Glutamatergic neuron (in vitro differentiated cells): ENCODE measurements around the gene RNF123. TPM values are rescaled to one million over a fixed set of nuclear protein-coding genes. Genes with fewer than 3 reads are reported as not detected.

Experiments
- DNase-seq: peaks from one replicate; pipeline ENCODE4 v3.0.0; 2022
- H3K27ac Mint-ChIP-seq: one replicate; pipeline ENCODE4 v1.8.0; 2020; ENCODE audit warnings: mild to moderate bottlenecking, mixed read lengths, inconsistent platforms; ENCODE audit not compliant: unreplicated experiment
- H3K27me3 Mint-ChIP-seq: one replicate; pipeline ENCODE4 v1.8.0; 2020; ENCODE audit warnings: mild to moderate bottlenecking, moderate library complexity, mixed read lengths, inconsistent platforms; ENCODE audit not compliant: unreplicated experiment
- H3K36me3 Mint-ChIP-seq: one replicate; pipeline ENCODE4 v1.8.0; 2020; ENCODE audit warnings: mild to moderate bottlenecking, mixed read lengths, inconsistent platforms; ENCODE audit not compliant: unreplicated experiment
- H3K4me1 Mint-ChIP-seq: one replicate; pipeline ENCODE4 v1.8.0; 2020; ENCODE audit warnings: mild to moderate bottlenecking, low read depth, mixed read lengths, inconsistent platforms; ENCODE audit not compliant: unreplicated experiment
- H3K4me3 Mint-ChIP-seq: one replicate; pipeline ENCODE4 v1.8.0; 2020; ENCODE audit warnings: mild to moderate bottlenecking, mixed read lengths, inconsistent platforms; ENCODE audit not compliant: unreplicated experiment
- H3K9me3 Mint-ChIP-seq: one replicate; pipeline ENCODE4 v1.8.0; 2020; ENCODE audit warnings: mild to moderate bottlenecking, moderate library complexity, mixed read lengths, inconsistent platforms; ENCODE audit not compliant: unreplicated experiment
- CTCF ChIP-seq: fragments of 200-600 bp; sonication (generic); IDR thresholded peaks from one replicate; pipeline ENCODE4 v1.5.0; 2021; ENCODE audit not compliant: partially characterized antibody, unreplicated experiment
- total RNA-seq: library from RNA; stranded (reverse); fragmentation: NEBNext Ultra II Directional; extraction: Animal tissue kit (Norgen Biotek cat#: 25700); gene quantifications from one replicate; pipeline ENCODE4 v1.2.1, GENCODE V29; 2021; ENCODE audit not compliant: unreplicated experiment

Gene RNF123
- total RNA-seq, 1 donor from 2014 or later: 56.6 TPM

- no peaks in the 10 kb centered on the region for H3K36me3 Mint-ChIP-seq
- no peak for TF ChIP-seq CTCF
- H3K27me3 Mint-ChIP-seq: peaks cover 15% of the 10 kb centered on the region
- DNase-seq: no peak
- H3K9me3 Mint-ChIP-seq: peaks cover 2% of the 10 kb centered on the region
- H3K27ac Mint-ChIP-seq: peak overlapping the region; percentile 46
- H3K4me3 Mint-ChIP-seq: peak overlapping the region; percentile 41
- H3K4me1 Mint-ChIP-seq: peaks cover 18% of the 10 kb centered on the region
Observed at GRCh38 chr3:49706456-49707112, 17.2 kb downstream of the RNF123 start.

GRCh38 chr3:49707113-49707480 is 17.7 kb downstream of the RNF123 start:
- peaks cover 18% of the 10 kb centered on the region for H3K4me1 Mint-ChIP-seq
- H3K27me3 Mint-ChIP-seq: peaks cover 18% of the 10 kb centered on the region
- TF ChIP-seq CTCF: no peak
- no peaks in the 10 kb centered on the region for H3K36me3 Mint-ChIP-seq
- DNase-seq: no peak
- H3K4me3 Mint-ChIP-seq: peak overlapping the region; percentile 41
- H3K27ac Mint-ChIP-seq: peak overlapping the region; percentile 46
- H3K9me3 Mint-ChIP-seq: peaks cover 5% of the 10 kb centered on the region

GRCh38 chr3:49709852-49710251 is 20.5 kb downstream of the RNF123 start:
- peaks cover 15% of the 10 kb centered on the region for H3K27me3 Mint-ChIP-seq
- H3K27ac Mint-ChIP-seq: peak overlapping the region; percentile 6
- no peaks in the 10 kb centered on the region for H3K36me3 Mint-ChIP-seq
- no peak for DNase-seq
- peaks cover 6% of the 10 kb centered on the region for H3K9me3 Mint-ChIP-seq
- H3K4me1 Mint-ChIP-seq: peaks cover 20% of the 10 kb centered on the region
- no peak for TF ChIP-seq CTCF
- no peak overlapping the region for H3K4me3 Mint-ChIP-seq

GRCh38 chr3:49711489-49711888 is 22.1 kb downstream of the RNF123 start:
- peaks cover 20% of the 10 kb centered on the region for H3K4me1 Mint-ChIP-seq
- H3K9me3 Mint-ChIP-seq: peaks cover 6% of the 10 kb centered on the region
- no peak for TF ChIP-seq CTCF
- no peak overlapping the region for H3K4me3 Mint-ChIP-seq
- H3K27me3 Mint-ChIP-seq: peaks cover 15% of the 10 kb centered on the region
- H3K36me3 Mint-ChIP-seq: no peaks in the 10 kb centered on the region
- peak overlapping the region; percentile 11 for H3K27ac Mint-ChIP-seq
- no peak for DNase-seq

- no peaks in the 10 kb centered on the region for H3K36me3 Mint-ChIP-seq
- H3K9me3 Mint-ChIP-seq: peaks cover 5% of the 10 kb centered on the region
- H3K4me1 Mint-ChIP-seq: peaks cover 13% of the 10 kb centered on the region
- no peak for DNase-seq
- no peak overlapping the region for H3K27ac Mint-ChIP-seq
- H3K4me3 Mint-ChIP-seq: no peak overlapping the region
- H3K27me3 Mint-ChIP-seq: peaks cover 13% of the 10 kb centered on the region
- TF ChIP-seq CTCF: no peak
Observed at GRCh38 chr3:49712166-49712565, 22.8 kb downstream of the RNF123 start.
